SIG-M5 (cell line): ENCODE measurements around the gene STIM1.
"Not testable (repeated sequence)": the region's sequence is repeated elsewhere in the genome, so short reads cannot be mapped to it uniquely, and the experiment has no call there.

Source experiments
- DNase-seq: peaks from one replicate; lab custom pipeline; 2025; lab: John Stamatoyannopoulos, UW

STIM1 gene

GRCh38 chr11:4115128-4115527 lies 259.7 kb downstream of the STIM1 start:
- no peak for DNase-seq

- no peak for DNase-seq
Measured at GRCh38 chr11:4118107-4118506, 262.6 kb downstream of the STIM1 start.

GRCh38 chr11:4123218-4123617 lies 267.8 kb downstream of the STIM1 start:
- DNase-seq: no peak

GRCh38 chr11:4125141-4125540 lies 269.7 kb downstream of the STIM1 start:
- DNase-seq: no peak

GRCh38 chr11:4127357-4127756 lies 271.9 kb downstream of the STIM1 start:
- no peak for DNase-seq

GRCh38 chr11:4130219-4130618 lies 274.8 kb downstream of the STIM1 start:
- not testable (repeated sequence) for DNase-seq

- DNase-seq: no peak
Measured at GRCh38 chr11:4134806-4135205, 279.3 kb downstream of the STIM1 start.

- no peak for DNase-seq
Measured at GRCh38 chr11:4138497-4138896, 283.0 kb downstream of the STIM1 start.

- no peak for DNase-seq
Measured at GRCh38 chr11:4140067-4140636, 284.7 kb downstream of the STIM1 start.
